Upper lobe of left lung (tissue), 4 donors: ENCODE results near the gene WNK2.

ENCODE experiments used
- CTCF ChIP-seq, 6 experiments: fragments of 450-650 bp in 4 of 6; fragments of 200-600 bp in 2 of 6; sonication (generic) in 2 of 6; IDR thresholded peaks; one replicate each; pipeline ENCODE4 v1.5.1; 2016 to 2019; ENCODE audit warnings: antibody characterized with exemption in 6 of 6
- EP300 ChIP-seq, 4 donors: sonication (generic); formaldehyde crosslinking; IDR thresholded peaks; one replicate each; pipeline ENCODE4 v1.5.1; 2017; ENCODE audit warnings: antibody characterized with exemption in 4 of 4, control low read depth in 2 of 4
- POLR2A ChIP-seq, 4 donors: fragments of 450-650 bp; IDR thresholded peaks; one replicate each; pipeline ENCODE4 v1.5.1; 2016 to 2017; ENCODE audit warnings: antibody characterized with exemption in 4 of 4, mild to moderate bottlenecking in 2 of 4
- POLR2AphosphoS5 ChIP-seq, 2 donors: sonication (generic); formaldehyde crosslinking; IDR thresholded peaks; one replicate each; pipeline ENCODE4 v1.5.1; 2017; ENCODE audit warnings: antibody characterized with exemption in 2 of 2

GRCh38 chr9:93276973-93277372 lies 93.0 kb downstream of the WNK2 start:
- TF ChIP-seq CTCF (IDR thresholded peaks at IDR 0.05) (no peak), POLR2AphosphoS5 (IDR thresholded peaks at IDR 0.05) (no peak), POLR2A (IDR thresholded peaks at IDR 0.05) (no peak), EP300 (IDR thresholded peaks at IDR 0.05) (no peak)
